HG02938 (cell line): ENCODE measurements around the gene CAB39L.
"Not testable (repeated sequence)": the region's sequence is repeated elsewhere in the genome, so short reads cannot be mapped to it uniquely, and the experiment has no call there.

Source experiments
- ATAC-seq: cut with Tn5 transposase; IDR thresholded peaks from one replicate; pipeline ENCODE4 v1.9.1; 2021; ENCODE audit warnings: mild to moderate bottlenecking, moderate library complexity; ENCODE audit not compliant: unreplicated experiment

The CAB39L gene

GRCh38 chr13:49294723-49295122, 149.1 kb downstream of the CAB39L start:
- ATAC-seq = not testable (repeated sequence)

GRCh38 chr13:49292742-49293486, 150.9 kb downstream of the CAB39L start:
- ATAC-seq = no peak

GRCh38 chr13:49288458-49288857, 155.4 kb downstream of the CAB39L start:
- ATAC-seq = no peak

GRCh38 chr13:49287995-49288394, 155.9 kb downstream of the CAB39L start:
- ATAC-seq = no peak

- ATAC-seq = no peak
Observed at GRCh38 chr13:49279885-49280284, 164.0 kb downstream of the CAB39L start.

- no peak for ATAC-seq
Observed at GRCh38 chr13:49279112-49279511, 164.8 kb downstream of the CAB39L start.

- no peak for ATAC-seq
Observed at GRCh38 chr13:49278211-49278610, 165.7 kb downstream of the CAB39L start.

GRCh38 chr13:49272296-49272695, 171.6 kb downstream of the CAB39L start:
- no peak for ATAC-seq

- ATAC-seq = no peak
Observed at GRCh38 chr13:49271264-49271663, 172.6 kb downstream of the CAB39L start.

- ATAC-seq = no peak
Observed at GRCh38 chr13:49265822-49266221, 178.0 kb downstream of the CAB39L start.

- ATAC-seq = no peak
Observed at GRCh38 chr13:49262634-49263033, 181.2 kb downstream of the CAB39L start.

- no peak for ATAC-seq
Observed at GRCh38 chr13:49259586-49259985, 184.3 kb downstream of the CAB39L start.
